Stimulated activated CD4-positive, alpha-beta T cell treated with anti-CD3 and anti-CD28 coated beads, TNF-alpha, amount 100 ng/mL, for 24 hours (primary cell): ENCODE measurements around the gene SETD1A.

Experiments
- DNase-seq, 3 experiments: peaks; one replicate each; pipeline ENCODE4 v3.0.0-alpha.2; 2020; ENCODE audit warnings: low read depth in 3 of 3

The SETD1A gene

GRCh38 chr16:30953511-30954124 is 3.9 kb upstream of the SETD1A start:
- DNase-seq = peak; percentile 29 to 65 (median 42)

- no peak for DNase-seq
These were observed 2.6 kb upstream of the SETD1A start for GRCh38 chr16:30954993-30955392.

DNA sequence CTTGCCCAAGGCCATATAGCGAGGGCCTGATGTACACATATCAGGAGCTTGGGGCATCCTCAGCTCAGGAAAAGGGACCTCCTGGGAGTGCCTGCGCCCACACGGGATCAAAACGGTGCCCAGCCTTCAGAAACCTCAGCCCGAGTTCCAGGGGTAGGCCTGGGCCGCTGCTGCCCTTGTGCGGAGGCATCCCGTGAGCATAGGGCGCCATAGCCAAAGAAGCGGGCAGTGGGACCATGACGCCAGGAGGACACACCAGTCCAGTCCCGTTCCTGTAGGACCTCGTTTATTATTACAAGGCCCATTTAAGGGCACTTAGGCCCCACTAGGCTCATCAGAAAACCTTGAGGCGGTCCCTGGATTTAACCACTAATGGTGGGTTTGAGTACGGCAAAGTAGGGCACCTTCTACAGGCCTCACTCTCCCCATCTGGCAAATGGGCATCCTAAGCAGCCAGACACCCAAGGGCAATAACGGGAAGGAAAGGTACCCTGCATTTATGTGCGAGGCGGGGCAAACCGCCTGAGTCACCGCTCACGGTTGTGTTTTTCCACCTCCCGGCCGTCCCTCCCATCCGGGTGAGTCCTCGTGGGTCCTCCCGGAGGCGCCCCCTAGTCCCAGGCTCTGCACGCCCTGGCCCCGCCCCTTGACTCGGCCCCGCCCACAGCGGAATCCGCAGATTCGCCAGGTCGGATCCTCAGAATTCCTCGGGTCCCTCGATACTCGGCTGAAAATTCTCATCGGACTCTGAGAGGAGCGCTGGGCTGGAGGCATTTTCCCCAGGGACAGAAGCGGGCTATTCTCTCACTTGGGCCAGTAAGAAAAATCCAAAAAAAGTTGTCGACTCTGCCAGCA is 726 bp upstream of the SETD1A start:
- peak; percentile 80 to 94 (median 87) for DNase-seq

GRCh38 chr16:30958175-30959079 is 873 bp downstream of the SETD1A start:
- no peak for DNase-seq

DNA sequence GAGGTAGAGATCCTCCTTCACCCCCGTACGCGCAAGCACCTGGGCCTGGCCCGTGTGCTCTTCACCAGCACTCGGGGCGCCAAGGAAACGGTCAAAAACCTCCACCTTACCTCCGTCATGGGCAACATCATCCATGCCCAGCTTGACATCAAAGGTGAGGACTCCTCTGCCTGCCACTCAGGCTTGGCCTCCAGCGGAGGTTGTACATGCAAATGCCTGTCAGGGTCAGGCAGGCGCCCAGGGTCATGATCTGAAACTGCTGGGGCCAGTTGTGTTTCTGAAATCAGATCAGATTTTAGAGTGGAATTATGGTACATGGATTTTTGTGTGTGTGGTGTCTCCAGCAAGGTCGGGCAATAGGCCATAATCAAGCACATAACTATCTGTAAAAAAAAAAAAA is 3.8 kb downstream of the SETD1A start:
- no peak for DNase-seq

GRCh38 chr16:30963925-30964511 is 6.5 kb downstream of the SETD1A start:
- DNase-seq = no peak

DNA sequence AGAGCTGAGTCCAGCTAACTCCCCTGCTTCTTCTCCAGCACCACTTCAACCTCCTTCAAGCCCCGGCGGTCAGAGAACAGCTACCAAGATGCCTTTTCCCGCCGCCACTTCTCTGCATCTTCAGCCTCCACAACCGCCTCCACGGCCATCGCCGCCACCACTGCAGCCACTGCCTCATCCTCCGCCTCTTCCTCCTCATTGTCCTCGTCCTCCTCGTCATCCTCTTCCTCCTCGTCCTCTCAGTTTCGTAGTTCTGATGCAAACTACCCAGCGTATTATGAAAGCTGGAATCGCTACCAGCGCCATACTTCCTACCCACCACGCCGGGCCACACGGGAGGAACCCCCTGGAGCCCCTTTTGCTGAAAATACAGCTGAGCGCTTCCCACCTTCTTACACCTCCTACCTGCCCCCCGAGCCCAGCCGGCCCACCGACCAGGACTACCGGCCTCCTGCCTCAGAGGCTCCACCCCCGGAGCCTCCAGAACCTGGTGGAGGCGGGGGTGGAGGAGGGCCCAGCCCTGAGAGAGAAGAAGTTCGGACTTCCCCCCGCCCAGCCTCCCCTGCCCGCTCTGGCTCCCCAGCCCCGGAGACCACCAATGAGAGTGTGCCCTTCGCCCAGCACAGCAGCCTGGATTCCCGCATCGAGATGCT is 7.1 kb downstream of the SETD1A start:
- DNase-seq = no peak

GRCh38 chr16:30965436-30965835 is 7.9 kb downstream of the SETD1A start:
- no peak for DNase-seq

DNA sequence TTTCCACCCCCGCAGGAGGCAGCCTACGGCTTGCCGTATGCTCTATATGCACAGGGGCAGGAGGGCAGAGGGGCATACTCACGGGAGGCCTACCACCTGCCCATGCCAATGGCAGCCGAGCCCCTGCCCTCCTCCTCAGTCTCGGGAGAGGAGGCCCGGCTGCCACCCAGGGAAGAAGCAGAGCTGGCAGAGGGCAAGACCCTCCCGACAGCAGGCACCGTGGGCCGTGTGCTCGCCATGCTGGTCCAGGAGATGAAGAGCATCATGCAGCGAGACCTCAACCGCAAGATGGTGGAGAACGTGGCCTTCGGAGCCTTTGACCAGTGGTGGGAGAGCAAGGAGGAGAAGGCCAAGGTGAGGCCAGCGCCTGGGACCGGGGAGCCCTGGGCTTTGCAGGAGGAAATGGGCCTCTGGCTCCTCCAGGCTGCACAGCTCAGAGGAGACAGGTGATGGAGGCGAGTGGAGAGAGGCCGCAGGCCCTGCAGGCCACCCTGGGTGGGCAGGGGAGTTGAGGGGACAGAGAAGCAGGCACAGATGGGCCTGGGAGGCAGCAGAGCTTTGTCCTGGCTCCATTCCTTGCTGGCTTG is 8.6 kb downstream of the SETD1A start:
- DNase-seq = no peak

DNA sequence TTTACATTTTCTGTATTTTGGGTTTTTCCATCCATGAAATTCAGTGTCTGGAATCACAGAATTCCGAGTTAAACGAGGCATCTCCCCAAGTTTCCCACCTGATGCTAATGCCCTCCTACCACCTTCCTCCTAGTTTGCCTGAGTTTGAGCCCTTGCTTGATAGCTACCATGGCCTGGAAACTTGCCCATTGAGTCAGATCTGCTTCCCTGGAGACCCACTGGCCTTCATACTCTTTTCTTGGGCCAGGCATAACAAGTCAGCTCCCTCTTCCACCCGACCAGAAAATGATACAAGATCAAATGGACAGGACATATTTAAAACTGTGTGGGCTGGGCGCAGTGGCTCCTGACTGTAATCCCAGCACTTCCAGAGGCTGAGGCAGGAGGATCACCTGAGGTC is 10.2 kb downstream of the SETD1A start:
- DNase-seq = no peak

GRCh38 chr16:30969246-30969842 is 11.8 kb downstream of the SETD1A start:
- no peak for DNase-seq

- DNase-seq = no peak
These were observed 13.7 kb downstream of the SETD1A start for GRCh38 chr16:30971298-30971697.

DNA sequence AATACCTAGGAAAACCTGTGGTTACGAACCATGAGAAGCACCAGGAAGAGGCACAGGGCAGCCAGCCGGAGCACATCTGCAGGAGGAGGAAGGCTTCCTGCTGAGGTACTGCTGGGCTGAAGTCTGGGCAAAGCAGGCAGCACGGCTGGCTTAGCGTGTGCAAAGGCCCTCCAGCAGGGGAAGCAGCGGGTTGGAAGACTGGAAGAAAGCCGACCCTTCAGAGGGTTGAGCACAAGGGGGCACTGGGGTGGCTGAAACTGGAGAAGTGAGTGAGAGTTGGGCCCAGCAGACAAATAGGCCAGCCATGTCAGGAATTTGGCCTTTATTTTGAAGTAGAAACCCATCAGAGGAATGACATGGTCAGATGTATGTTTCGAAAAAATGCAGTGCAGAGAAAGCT is 15.3 kb downstream of the SETD1A start:
- no peak for DNase-seq

GRCh38 chr16:30974348-30974747 is 16.8 kb downstream of the SETD1A start:
- DNase-seq = no peak

- no peak for DNase-seq
These were observed 18.9 kb downstream of the SETD1A start for GRCh38 chr16:30976486-30976885.

DNA sequence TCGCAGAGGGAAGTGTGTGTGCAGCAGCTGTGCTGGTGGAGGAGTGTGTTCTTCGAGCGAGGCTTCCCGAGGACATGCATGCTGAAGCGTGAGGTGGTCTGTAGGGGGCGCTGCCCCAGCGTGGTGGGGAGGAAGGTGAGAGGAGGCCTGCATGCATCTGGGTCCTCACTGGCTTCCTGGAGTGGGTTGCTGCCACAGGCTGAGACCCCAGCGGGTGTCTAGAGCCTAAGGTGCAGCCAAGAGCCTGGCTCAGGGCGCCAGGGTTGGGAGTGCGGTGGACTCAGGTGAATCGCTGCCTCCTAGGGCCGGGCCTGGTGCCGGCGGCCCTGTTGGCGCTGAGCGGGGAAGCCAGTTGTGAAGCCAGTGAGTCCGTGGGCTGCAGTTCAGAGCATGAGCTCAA is 19.9 kb downstream of the SETD1A start:
- DNase-seq = no peak

GRCh38 chr16:30979170-30980022 is 21.8 kb downstream of the SETD1A start:
- no peak for DNase-seq

DNA sequence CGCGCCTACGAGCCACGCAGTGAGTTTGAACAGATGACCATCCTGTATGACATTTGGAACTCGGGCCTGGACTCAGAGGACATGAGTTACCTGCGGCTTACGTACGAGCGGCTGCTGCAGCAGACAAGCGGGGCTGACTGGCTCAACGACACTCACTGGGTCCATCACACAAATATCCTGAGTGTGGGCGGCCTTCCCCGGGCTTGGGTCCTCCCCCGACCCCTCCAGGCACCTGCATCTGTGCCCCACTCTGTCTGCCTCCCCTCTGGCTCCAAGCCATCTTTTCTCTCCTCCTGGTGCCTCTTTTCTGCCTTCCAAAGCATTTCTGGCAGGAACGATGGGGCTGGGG is 22.4 kb downstream of the SETD1A start:
- DNase-seq = no peak

DNA sequence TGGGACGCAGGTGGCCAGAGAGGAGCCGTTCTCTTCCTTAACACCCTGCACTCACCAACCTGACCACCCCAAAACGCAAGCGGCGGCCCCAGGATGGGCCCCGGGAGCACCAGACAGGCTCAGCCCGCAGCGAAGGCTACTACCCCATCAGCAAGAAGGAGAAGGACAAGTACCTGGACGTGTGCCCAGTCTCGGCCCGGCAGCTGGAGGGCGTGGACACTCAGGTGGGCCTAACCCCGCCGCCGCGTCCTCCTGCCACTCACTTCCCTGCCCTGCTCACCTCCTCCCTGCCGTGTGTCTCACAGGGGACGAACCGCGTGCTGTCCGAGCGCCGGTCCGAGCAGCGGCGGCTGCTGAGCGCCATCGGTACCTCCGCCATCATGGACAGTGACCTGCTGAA is 22.9 kb downstream of the SETD1A start:
- DNase-seq = no peak

- no peak for DNase-seq
These were observed 23.4 kb downstream of the SETD1A start for GRCh38 chr16:30980959-30981358.
